Measurements from ENCODE around the gene STXBP4. TPM values are rescaled to one million over a fixed set of nuclear protein-coding genes. Genes with fewer than 3 reads are reported as not detected.

STXBP4 gene
- total RNA-seq, 6 donors from 2014 or later, result 9.1 to 24.7 (median 11.9) TPM

DNA sequence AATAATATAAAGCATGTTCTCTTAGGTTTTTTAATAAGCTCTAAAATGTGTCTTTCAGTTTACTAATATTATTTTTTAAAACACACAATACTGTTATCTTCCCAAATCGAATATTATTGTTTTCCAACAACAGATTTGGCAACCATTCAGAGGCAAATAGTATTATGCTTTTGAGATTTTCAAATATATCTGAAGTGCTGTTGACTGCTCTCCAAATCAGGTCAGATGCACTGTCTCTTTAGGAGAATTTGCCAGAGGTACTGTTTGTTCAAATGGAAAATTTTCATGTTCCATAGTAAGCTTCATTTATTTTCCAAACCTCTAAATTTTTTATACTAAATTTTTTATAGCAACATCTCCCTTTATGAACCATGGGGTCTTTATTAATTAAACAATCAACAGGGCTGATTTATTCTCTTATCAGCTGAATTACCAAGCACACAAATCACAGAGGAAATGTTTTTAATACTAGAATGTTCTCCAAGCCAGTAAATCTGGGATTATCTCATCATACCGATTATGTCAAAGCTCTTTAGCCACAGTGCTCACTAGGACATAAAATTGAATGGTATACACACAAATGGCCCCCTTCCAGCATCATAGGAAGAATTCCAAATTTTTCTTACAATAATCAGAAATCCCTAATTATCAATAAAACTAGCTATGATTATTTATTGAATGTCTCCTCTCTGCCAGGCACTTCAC is 187.4 kb downstream of the STXBP4 start:
- 62 to 67% methylated on average over 2 of the region's 2 CpGs for WGBS, 2 donors
- Histone ChIP-seq H3K4me3 (no peak overlapping the region), H3K4me1 (peaks cover 0 to 19% (median 0%) of the 10 kb centered on the region in 4 donors), H3K27ac (no peak overlapping the region), H3K36me3 (peaks cover 0 to 3% (median 0%) of the 10 kb centered on the region in 4 donors), H3K9me3 (no peaks in the 10 kb centered on the region), H3K27me3 (no peaks in the 10 kb centered on the region)
- ATAC-seq (ENCODE audit: low FRiP score in 2 of 2), result no peak
- TF ChIP-seq POLR2A (IDR thresholded peaks at IDR 0.05), result no peak
- TF ChIP-seq EP300 (IDR thresholded peaks at IDR 0.05), result no peak
- TF ChIP-seq, protein P1, sequence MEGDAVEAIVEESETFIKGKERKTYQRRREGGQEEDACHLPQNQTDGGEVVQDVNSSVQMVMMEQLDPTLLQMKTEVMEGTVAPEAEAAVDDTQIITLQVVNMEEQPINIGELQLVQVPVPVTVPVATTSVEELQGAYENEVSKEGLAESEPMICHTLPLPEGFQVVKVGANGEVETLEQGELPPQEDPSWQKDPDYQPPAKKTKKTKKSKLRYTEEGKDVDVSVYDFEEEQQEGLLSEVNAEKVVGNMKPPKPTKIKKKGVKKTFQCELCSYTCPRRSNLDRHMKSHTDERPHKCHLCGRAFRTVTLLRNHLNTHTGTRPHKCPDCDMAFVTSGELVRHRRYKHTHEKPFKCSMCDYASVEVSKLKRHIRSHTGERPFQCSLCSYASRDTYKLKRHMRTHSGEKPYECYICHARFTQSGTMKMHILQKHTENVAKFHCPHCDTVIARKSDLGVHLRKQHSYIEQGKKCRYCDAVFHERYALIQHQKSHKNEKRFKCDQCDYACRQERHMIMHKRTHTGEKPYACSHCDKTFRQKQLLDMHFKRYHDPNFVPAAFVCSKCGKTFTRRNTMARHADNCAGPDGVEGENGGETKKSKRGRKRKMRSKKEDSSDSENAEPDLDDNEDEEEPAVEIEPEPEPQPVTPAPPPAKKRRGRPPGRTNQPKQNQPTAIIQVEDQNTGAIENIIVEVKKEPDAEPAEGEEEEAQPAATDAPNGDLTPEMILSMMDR (IDR thresholded peaks at IDR 0.05), result no peak
- TF ChIP-seq POLR2AphosphoS5 (IDR thresholded peaks at IDR 0.05), result no peak
- DNase-seq, result no peak

DNA sequence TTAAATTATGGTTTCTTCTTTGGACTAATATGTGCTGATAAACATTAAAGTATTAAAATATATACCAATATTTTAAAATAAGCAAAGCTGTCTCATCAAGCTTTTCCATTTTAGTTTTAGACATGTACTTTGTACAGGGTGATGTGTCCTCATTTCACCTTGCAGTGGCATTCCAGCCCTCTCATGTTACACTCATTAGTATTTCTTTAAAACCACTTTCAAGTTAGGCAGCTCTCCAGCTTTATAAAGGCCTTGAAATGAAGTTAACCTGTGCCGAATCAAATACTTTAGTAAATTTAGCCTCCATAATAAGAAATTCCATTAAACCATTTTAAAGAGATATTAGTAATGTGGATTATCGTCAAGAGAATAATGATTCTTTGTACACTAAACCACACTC is 188.6 kb downstream of the STXBP4 start:
- no peak for ATAC-seq (ENCODE audit: low FRiP score in 2 of 2)
- no peaks in the 10 kb centered on the region for H3K9me3 ChIP-seq
- no peak overlapping the region for H3K27ac ChIP-seq

GRCh38 chr17:55158439-55158838 is 189.9 kb downstream of the STXBP4 start:
- no peak for ATAC-seq (ENCODE audit: low FRiP score in 2 of 2)

More for the DNA sequence above, 188.6 kb downstream of the STXBP4 start:
- H3K36me3 ChIP-seq, result peaks cover 0 to 3% (median 0%) of the 10 kb centered on the region in 4 donors
- H3K4me1 ChIP-seq, result peaks cover 0 to 19% (median 0%) of the 10 kb centered on the region in 4 donors
- 56 to 75% methylated on average over 2 of the region's 2 CpGs for whole genome bisulfite sequencing, 2 donors
- DNase-seq, result peak in 1 of 2 donors; percentile 29
- TF ChIP-seq, protein P1 (IDR thresholded peaks at IDR 0.05), result no peak
- TF ChIP-seq POLR2A (IDR thresholded peaks at IDR 0.05), result no peak
- no peak overlapping the region for H3K4me3 ChIP-seq
- no peaks in the 10 kb centered on the region for H3K27me3 ChIP-seq

GRCh38 chr17:55159251-55159650 is 190.7 kb downstream of the STXBP4 start:
- Histone ChIP-seq H3K4me3 (no peak overlapping the region), H3K36me3 (peaks cover 0 to 3% (median 0%) of the 10 kb centered on the region in 4 donors), H3K9me3 (no peaks in the 10 kb centered on the region), H3K27me3 (no peaks in the 10 kb centered on the region), H3K4me1 (peaks cover 0 to 19% (median 0%) of the 10 kb centered on the region in 4 donors), H3K27ac (no peak overlapping the region)
- 95 to 97% methylated on average over 2 of the region's 2 CpGs for WGBS, 2 donors
- ATAC-seq (ENCODE audit: low FRiP score in 2 of 2) (no peak), DNase-seq (no peak)
- TF ChIP-seq POLR2AphosphoS5 (IDR thresholded peaks at IDR 0.05), result no peak
- TF ChIP-seq, protein P1 (IDR thresholded peaks at IDR 0.05), result no peak
- TF ChIP-seq EP300 (IDR thresholded peaks at IDR 0.05), result no peak
- TF ChIP-seq POLR2A (IDR thresholded peaks at IDR 0.05), result no peak

More at GRCh38 chr17:55158439-55158838, 189.9 kb downstream of the STXBP4 start:
- no peak overlapping the region for H3K4me3 ChIP-seq
- DNase-seq, result no peak
- 88 to 91% methylated on average over 2 of the region's 2 CpGs for WGBS, 2 donors
- H3K4me1 ChIP-seq, result peaks cover 0 to 19% (median 0%) of the 10 kb centered on the region in 4 donors
- H3K27ac ChIP-seq, result no peak overlapping the region
- H3K27me3 ChIP-seq, result no peaks in the 10 kb centered on the region
- H3K36me3 ChIP-seq, result peaks cover 0 to 3% (median 0%) of the 10 kb centered on the region in 4 donors
- no peaks in the 10 kb centered on the region for H3K9me3 ChIP-seq
- TF ChIP-seq POLR2A (IDR thresholded peaks at IDR 0.05), result no peak
- TF ChIP-seq, protein P1 (IDR thresholded peaks at IDR 0.05), result no peak
- no peak for TF ChIP-seq EP300 (IDR thresholded peaks at IDR 0.05)
- no peak for TF ChIP-seq POLR2AphosphoS5 (IDR thresholded peaks at IDR 0.05)

- peaks cover 0 to 19% (median 0%) of the 10 kb centered on the region in 4 donors for H3K4me1 ChIP-seq
- ATAC-seq (ENCODE audit: low FRiP score in 2 of 2) (no peak), DNase-seq (no peak)
- H3K27me3 ChIP-seq, result no peaks in the 10 kb centered on the region
- H3K4me3 ChIP-seq, result no peak overlapping the region
- H3K36me3 ChIP-seq, result peaks cover 0 to 3% (median 0%) of the 10 kb centered on the region in 4 donors
- 90 to 93% methylated on average over 7 of the region's 7 CpGs for WGBS, 2 donors
- no peaks in the 10 kb centered on the region for H3K9me3 ChIP-seq
- no peak overlapping the region for H3K27ac ChIP-seq
- TF ChIP-seq EP300 (IDR thresholded peaks at IDR 0.05) (no peak), POLR2AphosphoS5 (IDR thresholded peaks at IDR 0.05) (no peak), POLR2A (IDR thresholded peaks at IDR 0.05) (no peak)
- TF ChIP-seq, protein P1 (IDR thresholded peaks at IDR 0.05), result no peak
These were observed 191.9 kb downstream of the STXBP4 start for GRCh38 chr17:55160501-55160900.
